Measurements from ENCODE around the gene DPEP1.
"Not testable (repeated sequence)": the region's sequence is repeated elsewhere in the genome, so short reads cannot be mapped to it uniquely, and the experiment has no call there.

Gene DPEP1

GRCh38 chr16:89656435-89657121 lies 43.1 kb downstream of the DPEP1 start:
- Histone ChIP-seq H3K9ac (ENCODE audit: low read depth, low read length) (no peak overlapping the region), H3K4me1 (ENCODE audit: control insufficient read depth, insufficient read depth, low read length) (no peaks in the 10 kb centered on the region), H3K36me3 (ENCODE audit: control insufficient read depth, insufficient read depth, low read length) (peaks cover 34% of the 10 kb centered on the region), H3K27ac (ENCODE audit: low read depth, low read length) (no peak overlapping the region), H3K4me3 (ENCODE audit: low read depth, low read length) (peak overlapping the region; percentile 98), H3K27me3 (ENCODE audit: control insufficient read depth, insufficient read depth, low read length) (no peaks in the 10 kb centered on the region), H3K9me3 (ENCODE audit: control insufficient read depth, insufficient read depth, low read length) (no peaks in the 10 kb centered on the region)

GRCh38 chr16:89657442-89658220 lies 44.2 kb downstream of the DPEP1 start, which contains the start of the genes CHMP1A and SPATA33:
CHMP1A (minus strand) TSS chr16:89657708; CDS start chr16:89657588, 120 bp downstream.
SPATA33 (plus strand) TSS chr16:89657836; CDS start chr16:89657912, 76 bp downstream.
- Histone ChIP-seq H3K9me3 (ENCODE audit: control insufficient read depth, insufficient read depth, low read length) (no peaks in the 10 kb centered on the region), H3K27me3 (ENCODE audit: control insufficient read depth, insufficient read depth, low read length) (no peaks in the 10 kb centered on the region), H3K4me1 (ENCODE audit: control insufficient read depth, insufficient read depth, low read length) (no peaks in the 10 kb centered on the region), H3K4me3 (ENCODE audit: low read depth, low read length) (peak within 1 kb of the TSS; percentile 98), H3K9ac (ENCODE audit: low read depth, low read length) (peak within 1 kb of the TSS; percentile 65), H3K36me3 (ENCODE audit: control insufficient read depth, insufficient read depth, low read length) (peaks cover 34% of the 10 kb centered on the region), H3K27ac (ENCODE audit: low read depth, low read length) (peak within 1 kb of the TSS; percentile 73)

GRCh38 chr16:89658221-89658879 lies 44.9 kb downstream of the DPEP1 start:
- Histone ChIP-seq H3K27me3 (ENCODE audit: control insufficient read depth, insufficient read depth, low read length) (no peaks in the 10 kb centered on the region), H3K9ac (ENCODE audit: low read depth, low read length) (peak overlapping the region; percentile 65), H3K9me3 (ENCODE audit: control insufficient read depth, insufficient read depth, low read length) (no peaks in the 10 kb centered on the region), H3K27ac (ENCODE audit: low read depth, low read length) (peak overlapping the region; percentile 73), H3K4me1 (ENCODE audit: control insufficient read depth, insufficient read depth, low read length) (no peaks in the 10 kb centered on the region), H3K36me3 (ENCODE audit: control insufficient read depth, insufficient read depth, low read length) (peaks cover 32% of the 10 kb centered on the region), H3K4me3 (ENCODE audit: low read depth, low read length) (peak overlapping the region; percentile 98)

GRCh38 chr16:89660146-89660545 lies 46.7 kb downstream of the DPEP1 start:
- Histone ChIP-seq H3K27me3 (ENCODE audit: control insufficient read depth, insufficient read depth, low read length) (no peaks in the 10 kb centered on the region), H3K4me1 (ENCODE audit: control insufficient read depth, insufficient read depth, low read length) (no peaks in the 10 kb centered on the region), H3K9me3 (ENCODE audit: control insufficient read depth, insufficient read depth, low read length) (no peaks in the 10 kb centered on the region), H3K4me3 (ENCODE audit: low read depth, low read length) (no peak overlapping the region), H3K36me3 (ENCODE audit: control insufficient read depth, insufficient read depth, low read length) (peaks cover 36% of the 10 kb centered on the region), H3K27ac (ENCODE audit: low read depth, low read length) (no peak overlapping the region), H3K9ac (ENCODE audit: low read depth, low read length) (no peak overlapping the region)

GRCh38 chr16:89661215-89661614 lies 47.8 kb downstream of the DPEP1 start:
- Histone ChIP-seq H3K27me3 (ENCODE audit: control insufficient read depth, insufficient read depth, low read length) (no peaks in the 10 kb centered on the region), H3K4me3 (ENCODE audit: low read depth, low read length) (no peak overlapping the region), H3K9me3 (ENCODE audit: control insufficient read depth, insufficient read depth, low read length) (peaks cover 6% of the 10 kb centered on the region), H3K4me1 (ENCODE audit: control insufficient read depth, insufficient read depth, low read length) (no peaks in the 10 kb centered on the region), H3K36me3 (ENCODE audit: control insufficient read depth, insufficient read depth, low read length) (peaks cover 36% of the 10 kb centered on the region), H3K27ac (ENCODE audit: low read depth, low read length) (no peak overlapping the region), H3K9ac (ENCODE audit: low read depth, low read length) (no peak overlapping the region)

GRCh38 chr16:89664238-89664637 lies 50.8 kb downstream of the DPEP1 start:
- not testable (repeated sequence) for H3K9ac ChIP-seq (ENCODE audit: low read depth, low read length); H3K27me3 ChIP-seq (ENCODE audit: control insufficient read depth, insufficient read depth, low read length); H3K9me3 ChIP-seq (ENCODE audit: control insufficient read depth, insufficient read depth, low read length); H3K4me1 ChIP-seq (ENCODE audit: control insufficient read depth, insufficient read depth, low read length); H3K4me3 ChIP-seq (ENCODE audit: low read depth, low read length); H3K27ac ChIP-seq (ENCODE audit: low read depth, low read length)
- H3K36me3 ChIP-seq (ENCODE audit: control insufficient read depth, insufficient read depth, low read length) = peaks cover 36% of the 10 kb centered on the region

- H3K4me1 ChIP-seq (ENCODE audit: control insufficient read depth, insufficient read depth, low read length); H3K27ac ChIP-seq (ENCODE audit: low read depth, low read length); H3K27me3 ChIP-seq (ENCODE audit: control insufficient read depth, insufficient read depth, low read length); H3K9me3 ChIP-seq (ENCODE audit: control insufficient read depth, insufficient read depth, low read length); H3K9ac ChIP-seq (ENCODE audit: low read depth, low read length); H3K4me3 ChIP-seq (ENCODE audit: low read depth, low read length): not testable (repeated sequence)
- peaks cover 11% of the 10 kb centered on the region; the same call in 1 of the 2 replicates for H3K36me3 ChIP-seq (ENCODE audit: control insufficient read depth, insufficient read depth, low read length)
These were observed 53.6 kb downstream of the DPEP1 start for GRCh38 chr16:89667000-89667399.

GRCh38 chr16:89667633-89668032 lies 54.2 kb downstream of the DPEP1 start:
- no peak overlapping the region for H3K9ac ChIP-seq (ENCODE audit: low read depth, low read length)
- no peaks in the 10 kb centered on the region for H3K4me1 ChIP-seq (ENCODE audit: control insufficient read depth, insufficient read depth, low read length)
- H3K9me3 ChIP-seq (ENCODE audit: control insufficient read depth, insufficient read depth, low read length) = peaks cover 8% of the 10 kb centered on the region
- H3K36me3 ChIP-seq (ENCODE audit: control insufficient read depth, insufficient read depth, low read length) = peaks cover 11% of the 10 kb centered on the region; the same call in 1 of the 2 replicates
- H3K27ac ChIP-seq (ENCODE audit: low read depth, low read length) = no peak overlapping the region
- H3K4me3 ChIP-seq (ENCODE audit: low read depth, low read length) = no peak overlapping the region
- H3K27me3 ChIP-seq (ENCODE audit: control insufficient read depth, insufficient read depth, low read length) = no peaks in the 10 kb centered on the region

GRCh38 chr16:89668790-89669158 lies 55.3 kb downstream of the DPEP1 start:
- Histone ChIP-seq H3K27me3 (ENCODE audit: control insufficient read depth, insufficient read depth, low read length) (no peaks in the 10 kb centered on the region), H3K4me3 (ENCODE audit: low read depth, low read length) (no peak overlapping the region), H3K27ac (ENCODE audit: low read depth, low read length) (no peak overlapping the region), H3K9me3 (ENCODE audit: control insufficient read depth, insufficient read depth, low read length) (peaks cover 8% of the 10 kb centered on the region), H3K4me1 (ENCODE audit: control insufficient read depth, insufficient read depth, low read length) (no peaks in the 10 kb centered on the region), H3K9ac (ENCODE audit: low read depth, low read length) (no peak overlapping the region), H3K36me3 (ENCODE audit: control insufficient read depth, insufficient read depth, low read length) (peaks cover 9% of the 10 kb centered on the region; the same call in 1 of the 2 replicates)

- H3K4me3 ChIP-seq (ENCODE audit: low read depth, low read length) = no peak overlapping the region
- H3K9me3 ChIP-seq (ENCODE audit: control insufficient read depth, insufficient read depth, low read length) = peaks cover 8% of the 10 kb centered on the region
- peaks cover 1% of the 10 kb centered on the region; the same call in 1 of the 2 replicates for H3K36me3 ChIP-seq (ENCODE audit: control insufficient read depth, insufficient read depth, low read length)
- no peak overlapping the region for H3K27ac ChIP-seq (ENCODE audit: low read depth, low read length)
- no peak overlapping the region for H3K9ac ChIP-seq (ENCODE audit: low read depth, low read length)
- no peaks in the 10 kb centered on the region for H3K4me1 ChIP-seq (ENCODE audit: control insufficient read depth, insufficient read depth, low read length)
- no peaks in the 10 kb centered on the region for H3K27me3 ChIP-seq (ENCODE audit: control insufficient read depth, insufficient read depth, low read length)
These were observed 56.3 kb downstream of the DPEP1 start for GRCh38 chr16:89669755-89670154.

Data from HUES48 (cell line).